NCI-H2196 treated with DMSO at 0.1 percent for 48 hours (cell line): ENCODE results near the gene TMA7B.

ENCODE experiments used
- DNase-seq: peaks from one replicate; lab custom pipeline; 2025; ENCODE audit not compliant: unreplicated experiment; lab: John Stamatoyannopoulos, UW

The TMA7B gene

DNA sequence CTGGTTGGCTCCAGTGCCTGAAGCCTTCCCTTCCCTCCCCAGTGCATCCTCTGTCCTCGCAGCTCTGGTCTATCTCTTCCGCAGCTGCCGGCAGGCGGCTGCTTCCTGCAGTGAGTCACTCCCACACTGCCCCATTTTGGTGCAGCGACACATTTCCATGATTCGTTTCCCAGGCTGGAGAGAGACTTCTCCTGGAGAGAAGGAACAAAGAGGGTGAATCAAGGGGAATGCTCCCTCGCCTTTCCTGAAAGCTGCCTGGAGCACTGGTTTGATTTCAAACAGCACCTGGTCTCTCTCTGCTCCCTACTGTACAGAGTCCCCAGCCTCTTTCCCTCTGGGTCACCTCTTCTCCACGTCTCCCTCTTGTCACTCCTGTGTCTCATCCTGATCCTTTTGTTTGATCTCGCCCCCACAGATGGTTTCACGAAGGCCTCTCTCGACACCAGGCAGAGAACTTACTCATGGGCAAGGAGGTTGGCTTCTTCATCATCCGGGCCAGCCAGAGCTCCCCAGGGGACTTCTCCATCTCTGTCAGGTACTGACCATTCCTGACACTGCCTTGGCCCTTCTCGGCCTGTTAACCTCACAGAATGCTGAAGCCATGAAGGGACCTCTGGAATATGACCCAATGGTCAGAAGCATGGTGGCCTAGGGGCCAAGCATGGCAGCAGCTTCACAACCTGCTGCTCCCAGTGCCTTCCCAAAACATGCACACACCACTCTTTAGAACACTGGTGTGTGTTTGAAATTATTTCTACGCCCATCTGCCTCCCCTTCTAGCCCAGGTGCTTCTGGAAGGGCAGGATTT is at the start of gene TMA7B:
Gene TMA7B (plus strand): TSS at position 758 of the 808 bp plus-strand sequence. CDS start 3,978 bp downstream, outside the sequence.
- no peak for DNase-seq

DNA sequence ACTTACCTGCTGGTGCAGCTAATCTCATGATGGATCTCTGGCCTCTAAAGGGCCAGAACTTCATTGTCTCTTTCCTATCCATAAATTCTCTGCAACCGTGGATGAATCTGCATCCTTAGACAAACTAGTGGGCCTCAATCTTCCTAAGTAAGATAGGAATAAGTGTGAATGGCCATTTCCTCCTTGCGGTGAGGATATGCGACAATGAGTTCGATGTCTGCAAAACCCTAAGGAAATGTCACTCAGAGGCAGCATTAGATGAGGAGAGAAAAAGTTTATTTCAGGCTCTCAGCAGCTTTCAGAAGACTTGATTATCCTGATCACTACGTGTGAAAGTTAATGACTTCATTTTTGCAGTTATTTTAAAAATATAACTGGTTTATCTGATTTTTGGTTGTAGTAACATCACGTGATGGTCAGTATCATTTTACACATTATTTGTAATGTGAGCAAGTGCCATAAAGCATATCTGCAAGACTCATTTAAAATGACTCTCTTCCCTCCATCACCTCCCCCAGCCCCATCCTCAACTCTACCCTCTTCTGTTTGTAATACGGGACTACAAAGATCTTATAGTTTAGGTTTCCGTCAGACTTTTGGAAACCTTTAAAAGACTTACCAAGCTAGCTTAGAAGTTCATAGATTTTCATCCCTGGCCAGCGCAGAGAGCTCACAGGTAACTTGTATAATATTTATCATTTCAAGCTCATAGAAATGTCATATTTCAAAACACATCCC is 49.2 kb upstream of the TMA7B start:
- DNase-seq: no peak

GRCh38 chr22:39913321-39913720 is 46.9 kb upstream of the TMA7B start:
- DNase-seq: no peak

- no peak for DNase-seq
Measured at GRCh38 chr22:39913886-39914285, 46.3 kb upstream of the TMA7B start.

DNA sequence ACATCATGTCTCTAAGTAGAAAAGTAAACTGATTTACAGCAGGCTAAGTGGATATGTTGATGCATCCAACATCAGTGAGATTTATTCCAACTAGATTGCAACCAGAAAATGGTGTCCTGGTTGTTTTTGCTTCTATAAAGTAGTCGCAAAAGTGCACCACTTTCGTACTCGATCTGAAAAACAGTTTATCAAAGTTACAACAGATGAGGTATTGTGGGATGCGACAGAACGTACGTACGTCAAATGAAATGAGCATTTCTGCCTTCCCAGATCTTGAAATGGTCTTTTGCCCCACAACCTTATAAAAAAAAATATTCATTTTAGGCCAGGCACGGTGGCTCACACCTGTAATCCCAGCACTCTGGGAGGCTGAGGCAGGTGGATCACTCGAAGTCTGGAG is 45.6 kb upstream of the TMA7B start:
- DNase-seq: no peak

DNA sequence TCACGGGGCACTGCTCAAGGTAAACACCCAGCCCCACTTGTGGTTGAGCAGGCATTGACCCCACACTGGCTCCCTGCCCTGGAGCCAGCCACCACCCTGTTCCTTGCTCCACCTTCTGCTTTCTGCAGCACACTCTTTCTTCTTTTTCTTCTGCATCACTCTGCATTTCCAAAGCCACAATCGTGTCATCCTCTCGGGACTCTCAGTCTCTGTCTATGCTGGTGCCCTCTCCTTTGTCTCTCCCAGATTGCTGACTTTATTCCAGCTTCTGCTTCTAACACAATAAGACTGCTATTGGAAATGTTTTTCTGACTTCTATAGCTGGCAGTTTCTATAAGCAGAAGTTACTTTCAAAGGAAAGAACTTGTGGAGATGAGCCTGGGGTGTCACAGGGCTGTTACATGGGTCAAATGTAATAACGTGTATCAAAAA is 44.9 kb upstream of the TMA7B start:
- no peak for DNase-seq

DNA sequence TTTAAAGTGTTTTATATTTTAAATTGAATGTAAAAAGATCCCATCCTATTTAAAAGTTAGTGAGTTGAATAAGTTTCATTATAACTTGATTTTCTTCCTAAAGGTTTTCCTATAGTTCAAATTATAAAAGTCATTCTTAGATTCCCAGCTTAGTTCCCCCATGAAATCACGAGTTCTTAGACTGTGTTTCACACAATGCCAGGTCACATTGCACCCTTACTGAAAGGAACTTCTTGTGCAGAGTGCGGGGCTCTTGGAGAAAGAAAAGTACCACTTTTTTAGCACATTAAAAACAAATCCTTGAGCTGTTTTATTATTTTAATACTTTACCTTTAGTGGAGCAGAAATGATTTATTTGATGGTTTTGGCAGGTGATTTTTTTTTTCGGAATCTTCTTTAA is 43.7 kb upstream of the TMA7B start:
- DNase-seq: no peak

DNA sequence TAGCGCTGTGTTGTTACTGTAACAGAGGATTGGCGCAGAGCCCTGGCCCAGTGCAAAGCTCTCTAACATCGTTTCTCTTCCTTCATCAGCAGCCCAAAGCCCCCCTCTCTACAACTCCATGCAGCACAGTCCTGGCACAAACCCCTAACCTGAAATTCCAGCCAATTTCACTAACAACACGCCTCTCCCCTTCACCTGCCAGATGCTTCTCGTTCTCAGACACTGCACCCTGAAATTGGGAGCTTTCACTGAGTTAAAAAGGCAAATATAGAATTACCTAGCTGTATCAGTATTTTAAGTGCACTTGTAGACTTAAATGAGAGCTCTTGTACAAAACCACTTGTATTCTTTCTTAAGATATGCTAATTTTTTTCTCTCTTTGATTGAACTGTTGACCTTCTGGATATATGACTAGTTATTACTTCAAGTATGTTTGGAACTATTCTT is 43.0 kb upstream of the TMA7B start:
- no peak for DNase-seq

DNA sequence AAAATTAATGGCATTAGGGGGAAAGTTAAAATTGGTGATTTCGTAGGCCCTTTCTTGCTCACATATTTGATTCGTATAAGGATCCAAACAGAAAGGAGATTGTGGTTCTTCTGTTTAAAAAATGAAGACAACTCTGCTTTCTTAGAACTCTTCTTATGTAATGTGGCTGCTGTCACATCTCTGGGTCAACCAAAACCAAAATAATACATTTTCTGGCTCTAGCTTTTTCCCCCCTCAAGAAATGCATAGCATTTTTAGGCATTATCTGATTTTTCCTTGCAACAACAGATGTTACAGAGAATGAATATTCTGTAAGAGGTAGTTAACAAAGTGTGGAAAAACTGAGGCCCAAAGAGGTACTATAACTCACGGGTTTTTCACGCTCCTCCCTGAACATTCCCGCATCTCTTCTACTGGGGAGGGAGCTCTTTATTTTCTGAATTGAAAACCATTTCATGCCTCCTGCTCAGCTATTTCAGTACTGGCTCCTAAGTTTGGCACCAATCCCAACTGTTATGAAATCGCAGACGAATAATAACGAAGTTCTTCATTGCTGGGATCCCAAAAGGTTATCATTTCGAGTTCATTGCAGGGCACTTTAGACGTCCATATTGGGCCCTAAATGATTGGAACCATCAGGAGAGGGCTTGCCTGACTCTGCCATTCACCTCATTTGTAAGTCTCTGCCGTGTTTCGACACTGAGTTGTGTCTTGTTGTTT is 42.3 kb upstream of the TMA7B start:
- no peak for DNase-seq

DNA sequence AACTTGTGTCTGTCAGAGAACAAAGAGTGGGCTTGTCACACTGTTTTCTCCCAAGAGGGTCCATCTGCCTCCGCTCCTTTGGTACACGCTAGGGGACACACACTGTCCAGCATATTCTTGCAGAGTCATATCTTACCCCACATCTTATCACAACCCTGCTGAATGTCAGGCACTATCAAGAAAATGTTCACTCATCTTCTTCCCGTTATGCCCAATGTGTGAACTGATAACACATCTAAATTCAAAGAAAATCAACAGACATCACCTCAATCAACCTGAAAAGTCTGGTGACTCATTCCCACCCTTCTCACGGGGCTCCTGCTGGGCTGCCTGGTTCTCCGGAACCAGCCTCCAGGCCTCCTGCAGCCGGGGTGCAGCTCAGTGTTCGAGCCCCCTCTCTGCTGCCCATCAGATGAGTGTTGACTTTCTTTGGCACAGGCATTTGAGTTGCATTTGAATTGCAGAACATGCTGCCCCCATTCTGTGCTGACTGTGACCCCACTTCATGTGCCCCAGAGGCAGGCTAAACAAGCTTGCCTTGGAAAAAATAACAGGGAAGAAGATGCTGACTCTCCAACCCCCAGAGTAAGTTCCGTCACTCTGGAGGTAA is 40.0 kb upstream of the TMA7B start:
- no peak for DNase-seq

- no peak for DNase-seq
Measured at GRCh38 chr22:39923696-39924095, 36.5 kb upstream of the TMA7B start.

GRCh38 chr22:39924286-39924685 is 35.9 kb upstream of the TMA7B start:
- no peak for DNase-seq

DNA sequence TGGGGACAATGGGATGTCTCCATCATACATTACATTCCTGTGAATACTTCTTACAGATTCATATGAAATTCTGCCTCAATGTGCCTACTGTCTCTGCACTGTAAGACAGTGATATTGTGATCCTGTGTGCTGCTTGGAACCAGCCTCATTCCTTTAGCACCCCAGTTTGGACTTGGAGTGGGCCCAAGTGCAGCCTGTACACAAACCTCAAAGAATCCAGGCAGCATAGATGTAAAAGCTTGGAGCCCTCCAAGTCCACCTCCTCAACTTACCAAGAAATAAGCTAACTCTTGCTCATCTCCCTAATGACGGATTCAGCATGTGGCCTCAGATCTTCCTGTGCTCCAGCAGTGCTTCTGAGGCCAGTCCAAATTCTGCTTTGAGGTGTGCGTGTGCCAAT is 34.9 kb upstream of the TMA7B start:
- DNase-seq: no peak

GRCh38 chr22:39925909-39926679 is 34.1 kb upstream of the TMA7B start:
- DNase-seq: no peak

DNA sequence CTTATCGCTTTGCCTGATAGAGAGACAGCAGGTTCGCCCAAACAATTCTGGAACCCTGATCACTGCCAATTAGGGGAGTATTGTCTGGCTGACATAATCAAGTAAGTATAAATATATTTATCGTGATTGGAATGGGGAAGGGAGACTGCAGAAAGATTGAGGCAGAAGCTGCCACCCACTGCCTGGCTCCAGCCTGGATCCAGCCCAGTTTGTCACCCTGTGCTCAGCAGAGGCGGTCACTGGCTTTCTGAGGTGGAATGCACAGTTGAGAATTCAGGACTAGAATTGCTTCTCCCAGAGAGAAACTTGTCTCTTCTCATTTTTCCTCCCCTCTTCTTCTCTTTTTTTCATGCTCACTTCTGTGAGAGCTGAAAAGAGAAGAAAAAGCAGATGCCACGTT is 33.4 kb upstream of the TMA7B start:
- no peak for DNase-seq

DNA sequence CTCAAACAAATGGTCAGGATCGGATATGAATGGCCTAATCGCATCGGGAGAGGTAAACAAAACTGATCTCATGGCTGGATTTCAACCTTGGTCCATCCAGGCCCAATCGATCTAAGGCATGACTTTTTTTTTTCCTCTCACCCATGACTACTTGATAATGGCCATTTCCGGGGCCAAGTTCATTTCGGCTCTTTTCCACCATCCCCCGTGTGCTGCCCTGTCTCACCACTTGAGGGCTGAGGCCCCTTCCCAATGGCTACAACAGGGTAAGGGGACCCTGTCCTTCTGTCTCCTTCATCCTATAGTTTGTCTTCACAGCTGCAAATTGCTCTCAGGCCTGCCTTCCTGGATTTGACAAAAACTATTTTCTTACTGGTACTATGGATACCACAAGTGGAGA is 32.7 kb upstream of the TMA7B start:
- DNase-seq: no peak

- no peak for DNase-seq
Measured at GRCh38 chr22:39928536-39929520, 31.4 kb upstream of the TMA7B start.

- DNase-seq: no peak
Measured at GRCh38 chr22:39931251-39931650, 28.9 kb upstream of the TMA7B start.

- DNase-seq: no peak
Measured at GRCh38 chr22:39932166-39932565, 28.0 kb upstream of the TMA7B start.
